GM12892 (cell line): ENCODE data around the gene KREMEN2.

Experiments
- POLR2A ChIP-seq: IDR thresholded peaks from 2 replicates; pipeline ENCODE4 v1.6.1; 2011; ENCODE audit warnings: low read depth, low read length, control low read depth
- POLR2AphosphoS5 ChIP-seq: IDR thresholded peaks from 2 replicates; pipeline ENCODE4 v1.6.1; 2011; ENCODE audit warnings: low read depth, low read length, control low read depth
- TAF1 ChIP-seq: IDR thresholded peaks from 2 replicates; pipeline ENCODE4 v1.6.1; 2011; ENCODE audit warnings: low read depth, mild to moderate bottlenecking, control low read depth, low read length, borderline replicate concordance

DNA sequence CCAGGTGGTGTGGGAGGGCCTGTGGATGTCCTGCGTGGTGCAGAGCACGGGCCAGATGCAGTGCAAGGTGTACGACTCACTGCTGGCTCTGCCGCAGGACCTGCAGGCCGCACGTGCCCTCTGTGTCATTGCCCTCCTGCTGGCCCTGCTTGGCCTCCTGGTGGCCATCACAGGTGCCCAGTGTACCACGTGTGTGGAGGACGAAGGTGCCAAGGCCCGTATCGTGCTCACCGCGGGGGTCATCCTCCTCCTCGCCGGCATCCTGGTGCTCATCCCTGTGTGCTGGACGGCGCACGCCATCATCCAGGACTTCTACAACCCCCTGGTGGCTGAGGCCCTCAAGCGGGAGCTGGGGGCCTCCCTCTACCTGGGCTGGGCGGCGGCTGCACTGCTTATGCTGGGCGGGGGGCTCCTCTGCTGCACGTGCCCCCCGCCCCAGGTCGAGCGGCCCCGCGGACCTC lies 49.4 kb downstream of the KREMEN2 start:
- TF ChIP-seq POLR2AphosphoS5 = no peak
- no peak for TF ChIP-seq POLR2A
- no peak for TF ChIP-seq TAF1
